AG10803 (cell line): Measurements from ENCODE around the gene MCM5.
"Not testable (repeated sequence)": the region's sequence is repeated elsewhere in the genome, so short reads cannot be mapped to it uniquely, and the experiment has no call there.

Experiments used
- DNase-seq: peaks from one replicate; pipeline ENCODE4 v3.0.0; 2010; ENCODE audit warnings: low read depth
- H3K4me3 ChIP-seq: 2 replicates; pipeline ENCODE4 v1.5.1; 2011; ENCODE audit warnings: mild to moderate bottlenecking, low read length, control low read depth
- TF ChIP-seq, protein P1 (sequence below): conservative IDR thresholded peaks from 2 replicates; pipeline ENCODE4 v1.5.1; 2011; ENCODE audit warnings: mild to moderate bottlenecking, low read length, control low read depth, inconsistent platforms

Gene MCM5

DNA sequence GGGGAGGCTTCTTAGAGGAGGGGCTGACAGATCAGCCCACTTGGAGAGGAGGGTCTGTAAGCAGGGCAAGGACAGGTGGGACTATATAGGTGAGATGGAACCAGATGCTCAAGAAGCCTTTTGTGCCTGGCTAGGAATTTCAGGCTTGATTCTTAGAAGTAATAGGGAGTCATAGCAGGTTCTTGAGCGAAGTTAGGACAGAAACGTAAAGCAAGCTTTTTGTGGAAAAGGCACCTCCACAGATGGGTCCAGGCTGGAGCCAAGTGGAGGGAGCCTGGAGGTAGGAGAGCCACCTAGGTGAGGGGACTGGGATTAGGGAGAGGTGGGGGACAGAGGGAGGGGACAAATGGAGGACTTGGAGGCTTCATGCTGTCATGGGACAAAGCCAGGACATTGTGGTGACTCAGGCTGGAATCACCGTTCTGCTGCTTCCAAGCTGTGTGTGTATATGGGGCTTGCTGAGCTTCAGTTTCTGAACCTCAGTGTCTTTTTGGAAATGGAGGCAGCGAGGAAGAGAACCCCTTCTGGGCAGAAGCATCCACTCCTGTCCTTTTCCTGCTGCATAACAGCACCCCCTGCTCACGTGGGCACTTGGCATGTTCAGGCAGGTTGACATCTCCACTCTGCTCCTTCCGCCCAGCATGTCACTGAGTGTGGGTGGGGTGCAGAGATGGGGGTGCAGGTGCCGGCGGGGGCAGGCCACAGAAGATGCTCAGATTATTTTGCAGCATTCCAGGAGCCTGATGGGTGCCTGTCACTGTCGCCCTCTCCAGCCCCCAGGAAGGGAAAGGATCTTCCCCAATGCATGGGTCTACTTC, 58.0 kb downstream of the MCM5 start:
- TF ChIP-seq, protein P1, sequence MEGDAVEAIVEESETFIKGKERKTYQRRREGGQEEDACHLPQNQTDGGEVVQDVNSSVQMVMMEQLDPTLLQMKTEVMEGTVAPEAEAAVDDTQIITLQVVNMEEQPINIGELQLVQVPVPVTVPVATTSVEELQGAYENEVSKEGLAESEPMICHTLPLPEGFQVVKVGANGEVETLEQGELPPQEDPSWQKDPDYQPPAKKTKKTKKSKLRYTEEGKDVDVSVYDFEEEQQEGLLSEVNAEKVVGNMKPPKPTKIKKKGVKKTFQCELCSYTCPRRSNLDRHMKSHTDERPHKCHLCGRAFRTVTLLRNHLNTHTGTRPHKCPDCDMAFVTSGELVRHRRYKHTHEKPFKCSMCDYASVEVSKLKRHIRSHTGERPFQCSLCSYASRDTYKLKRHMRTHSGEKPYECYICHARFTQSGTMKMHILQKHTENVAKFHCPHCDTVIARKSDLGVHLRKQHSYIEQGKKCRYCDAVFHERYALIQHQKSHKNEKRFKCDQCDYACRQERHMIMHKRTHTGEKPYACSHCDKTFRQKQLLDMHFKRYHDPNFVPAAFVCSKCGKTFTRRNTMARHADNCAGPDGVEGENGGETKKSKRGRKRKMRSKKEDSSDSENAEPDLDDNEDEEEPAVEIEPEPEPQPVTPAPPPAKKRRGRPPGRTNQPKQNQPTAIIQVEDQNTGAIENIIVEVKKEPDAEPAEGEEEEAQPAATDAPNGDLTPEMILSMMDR = no peak
- H3K4me3 ChIP-seq = no peak overlapping the region
- DNase-seq = no peak

DNA sequence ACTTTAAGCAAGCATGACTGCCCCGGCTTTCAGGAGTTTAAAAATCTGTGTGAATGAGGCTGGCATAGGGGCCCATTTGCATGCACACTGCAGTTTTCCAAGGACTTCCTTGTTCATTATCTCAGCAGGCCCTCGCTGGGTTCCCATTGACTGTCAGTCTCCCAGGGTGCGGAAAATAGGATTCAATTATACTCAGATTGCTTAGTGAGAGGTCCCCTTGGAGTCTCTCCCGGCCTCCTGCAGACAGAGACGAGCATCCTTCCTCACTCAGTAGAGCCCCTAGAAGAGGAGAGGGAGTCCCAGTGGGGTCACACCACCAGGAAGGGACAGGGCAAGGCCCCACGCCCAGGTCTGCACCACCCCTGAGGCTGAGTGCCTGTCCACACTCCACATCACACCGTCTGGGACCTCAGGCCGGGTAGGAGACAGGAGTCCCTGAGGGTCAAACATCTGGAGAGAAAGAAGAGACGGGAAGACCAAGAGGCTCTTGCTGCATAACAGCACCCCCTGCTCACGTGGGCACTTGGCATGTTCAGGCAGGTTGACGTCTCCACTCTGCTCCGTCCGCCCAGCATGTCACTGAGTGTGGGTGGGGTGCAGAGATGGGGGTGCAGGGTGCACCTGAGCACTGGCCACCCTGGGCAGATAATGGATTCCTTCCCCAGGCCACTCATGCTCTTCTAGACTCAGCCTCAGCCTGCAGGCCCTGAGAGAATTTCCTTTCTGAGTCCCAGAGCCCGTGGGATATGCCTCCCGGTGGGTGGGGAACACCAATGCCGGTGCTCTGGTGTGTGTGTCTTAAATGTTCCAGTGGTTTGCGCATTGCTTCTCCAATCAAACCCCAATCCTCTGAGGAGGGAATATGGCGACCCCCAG, 58.8 kb downstream of the MCM5 start:
- no peak overlapping the region for H3K4me3 ChIP-seq
- DNase-seq = no peak
- TF ChIP-seq, protein P1 = no peak

DNA sequence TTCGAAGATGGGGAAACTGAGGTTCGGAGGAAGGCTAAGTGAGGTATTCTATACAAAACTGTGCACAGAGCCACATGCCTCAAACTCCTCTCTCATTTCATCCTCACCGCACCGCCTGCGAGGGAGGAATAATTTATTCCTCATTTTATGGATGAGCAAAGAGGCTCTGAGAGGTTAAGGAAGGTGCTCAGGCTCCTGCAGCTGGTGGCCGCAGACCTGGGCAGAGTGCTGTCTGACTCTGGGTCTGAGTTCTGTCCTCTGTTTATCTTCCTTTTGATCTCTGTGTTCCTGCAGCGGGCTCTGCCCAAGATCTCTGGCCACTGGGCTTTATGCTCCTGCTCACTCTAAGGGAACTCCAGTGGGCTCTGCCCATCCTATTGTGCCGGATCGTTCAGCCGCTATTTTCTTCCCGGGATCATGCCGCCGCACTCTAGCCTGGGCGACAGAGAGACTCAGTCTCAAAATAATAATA, 59.5 kb downstream of the MCM5 start:
- TF ChIP-seq, protein P1 = no peak
- no peak overlapping the region for H3K4me3 ChIP-seq
- DNase-seq = no peak

DNA sequence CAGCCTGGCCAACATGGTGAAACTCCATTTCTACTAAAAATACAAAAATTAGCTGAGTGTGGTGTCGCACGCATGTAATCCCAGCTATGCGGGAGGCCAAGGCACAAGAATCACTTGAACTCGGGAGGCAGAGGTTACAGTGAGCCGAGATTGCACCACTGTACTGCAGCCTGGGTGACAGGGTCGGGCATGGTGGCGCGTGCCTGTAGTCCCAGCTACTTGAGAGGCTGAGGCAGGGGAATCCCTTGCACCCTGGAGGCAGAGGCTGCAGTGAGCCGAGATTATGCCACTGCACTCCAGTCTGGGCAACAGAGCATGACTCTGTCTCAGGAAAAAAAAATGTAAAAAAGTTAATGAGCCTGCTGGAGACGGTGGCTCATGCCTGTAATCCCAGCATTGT, 60.0 kb downstream of the MCM5 start:
- not testable (repeated sequence) for DNase-seq, H3K4me3 ChIP-seq

DNA sequence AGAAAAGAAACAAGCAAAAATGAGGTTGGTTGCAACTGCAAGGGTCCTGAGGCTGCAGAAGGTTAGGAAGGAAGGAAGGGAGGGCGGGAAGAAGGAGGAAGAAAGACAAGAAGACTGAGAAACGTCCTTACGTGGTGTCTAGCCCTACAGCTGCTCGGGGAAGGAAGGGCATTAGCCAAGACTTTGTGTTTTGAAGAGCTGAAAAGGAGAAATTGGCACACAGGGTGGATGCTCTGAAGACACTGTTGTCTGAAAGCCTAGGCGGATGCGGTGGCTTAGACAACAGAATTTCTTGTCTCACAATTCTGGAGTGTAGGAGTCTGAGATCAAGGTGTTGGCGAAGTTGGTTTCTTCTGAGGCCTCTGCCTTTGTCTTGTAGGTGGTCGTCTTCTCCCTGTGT, 60.7 kb downstream of the MCM5 start:
- H3K4me3 ChIP-seq = no peak overlapping the region
- DNase-seq = no peak
- TF ChIP-seq, protein P1 = no peak

DNA sequence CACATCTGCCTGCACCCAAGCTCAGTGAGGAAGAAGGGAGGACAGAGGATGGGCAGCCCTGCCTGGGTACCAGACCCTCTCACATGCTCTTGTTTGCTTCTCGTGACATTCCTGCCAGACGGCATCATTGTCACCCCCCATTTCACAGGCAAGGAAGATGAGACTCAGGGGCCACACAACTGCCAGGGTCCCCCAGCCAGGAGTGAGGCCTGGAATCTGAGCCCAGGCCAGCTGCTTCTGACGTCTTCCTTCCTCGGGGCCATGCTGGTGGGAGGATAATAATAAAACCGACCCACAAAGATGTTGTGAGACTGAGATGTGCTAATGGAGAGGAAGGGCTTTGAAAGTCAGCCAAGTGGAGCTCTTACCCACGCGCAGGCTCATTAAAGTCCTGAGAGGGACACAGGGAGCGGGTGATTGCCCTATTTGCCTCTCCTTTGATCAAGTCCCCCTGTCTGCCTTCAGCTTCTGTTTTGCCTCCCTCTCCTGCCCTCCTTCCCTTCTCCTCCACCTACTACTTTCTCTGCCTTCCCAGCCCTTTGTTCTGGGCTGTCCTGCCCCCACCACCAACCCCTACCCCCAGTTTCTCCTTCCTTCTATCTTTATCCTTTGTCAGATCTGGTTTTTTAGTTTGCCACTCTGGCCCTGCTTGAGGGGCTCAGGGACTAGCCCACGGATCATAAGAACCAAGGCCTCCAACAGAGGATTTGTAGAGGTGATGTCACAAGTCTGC, 62.7 kb downstream of the MCM5 start:
- H3K4me3 ChIP-seq = no peak overlapping the region
- TF ChIP-seq, protein P1 = no peak
- no peak for DNase-seq
